ENCODE data around the gene TMPRSS6. TPM values are rescaled to one million over a fixed set of nuclear protein-coding genes. Genes with fewer than 3 reads are reported as not detected.

The TMPRSS6 gene
- total and polyA plus RNA-seq, 2 donors (not counting 1 experiment from before 2014, with no cell fraction given), result not detected

GRCh38 chr22:37118083-37118482 is 8.6 kb upstream of the TMPRSS6 start:
- H3K4me3 ChIP-seq (replicated peaks in 1 of 4; ENCODE audit: control extremely low read depth in 1 of 4, insufficient read depth in 1 of 4, low read depth in 3 of 4, low read length in 4 of 4), result no peak overlapping the region

GRCh38 chr22:37117092-37117491 is 7.6 kb upstream of the TMPRSS6 start:
- H3K27ac ChIP-seq (ENCODE audit: insufficient read depth, low read length), result no peak overlapping the region
- H3K36me3 ChIP-seq (ENCODE audit: control insufficient read depth, insufficient read depth, low read length), result no peaks in the 10 kb centered on the region
- peaks cover 16% of the 10 kb centered on the region for H3K27me3 ChIP-seq (ENCODE audit: control insufficient read depth, insufficient read depth, low read length)
- H3K79me2 ChIP-seq (ENCODE audit: control insufficient read depth, insufficient read depth, low read length), result no peaks in the 10 kb centered on the region
- H3K4me2 ChIP-seq (ENCODE audit: extremely low read depth, insufficient read depth, low read length), result no peak overlapping the region
- H4K20me1 ChIP-seq (ENCODE audit: control insufficient read depth, extremely low read depth, insufficient read depth, low read length), result no peaks in the 10 kb centered on the region
- H3K4me1 ChIP-seq (ENCODE audit: control insufficient read depth, extremely low read depth, insufficient read depth, low read length), result no peaks in the 10 kb centered on the region
- no peaks in the 10 kb centered on the region for H3K9me3 ChIP-seq (ENCODE audit: control insufficient read depth, insufficient read depth, low read depth, low read length)
- no peak overlapping the region for H3K9ac ChIP-seq (ENCODE audit: insufficient read depth, low read length)
- H3K4me3 ChIP-seq (replicated peaks in 1 of 4; ENCODE audit: control extremely low read depth in 1 of 4, insufficient read depth in 1 of 4, low read depth in 3 of 4, low read length in 4 of 4), result no peak overlapping the region
- H2AFZ ChIP-seq (ENCODE audit: low read length), result no peak overlapping the region
- DNase-seq (ENCODE audit: low read depth in 2 of 2), result no peak
- TF ChIP-seq EZH2 (IDR thresholded peaks at IDR 0.05; ENCODE audit: low read length, missing control alignments), result no peak
- no peak for TF ChIP-seq CTCF (conservative IDR thresholded peaks at IDR 0.05 in 1 of 2, IDR thresholded peaks at IDR 0.05 in 1 of 2; ENCODE audit: low read depth in 1 of 2, low read length in 2 of 2)

More at GRCh38 chr22:37118083-37118482, 8.6 kb upstream of the TMPRSS6 start:
- Histone ChIP-seq H3K9me3 (ENCODE audit: control insufficient read depth, insufficient read depth, low read depth, low read length) (no peaks in the 10 kb centered on the region), H3K4me1 (ENCODE audit: control insufficient read depth, extremely low read depth, insufficient read depth, low read length) (no peaks in the 10 kb centered on the region), H3K27ac (ENCODE audit: insufficient read depth, low read length) (no peak overlapping the region), H3K36me3 (ENCODE audit: control insufficient read depth, insufficient read depth, low read length) (no peaks in the 10 kb centered on the region), H4K20me1 (ENCODE audit: control insufficient read depth, extremely low read depth, insufficient read depth, low read length) (no peaks in the 10 kb centered on the region), H3K9ac (ENCODE audit: insufficient read depth, low read length) (no peak overlapping the region), H3K79me2 (ENCODE audit: control insufficient read depth, insufficient read depth, low read length) (no peaks in the 10 kb centered on the region), H3K4me2 (ENCODE audit: extremely low read depth, insufficient read depth, low read length) (no peak overlapping the region), H2AFZ (ENCODE audit: low read length) (no peak overlapping the region), H3K27me3 (ENCODE audit: control insufficient read depth, insufficient read depth, low read length) (peaks cover 14% of the 10 kb centered on the region)
- TF ChIP-seq CTCF (conservative IDR thresholded peaks at IDR 0.05 in 1 of 2, IDR thresholded peaks at IDR 0.05 in 1 of 2; ENCODE audit: low read depth in 1 of 2, low read length in 2 of 2) (no peak), EZH2 (IDR thresholded peaks at IDR 0.05; ENCODE audit: low read length, missing control alignments) (no peak)
- DNase-seq (ENCODE audit: low read depth in 2 of 2), result no peak

DNA sequence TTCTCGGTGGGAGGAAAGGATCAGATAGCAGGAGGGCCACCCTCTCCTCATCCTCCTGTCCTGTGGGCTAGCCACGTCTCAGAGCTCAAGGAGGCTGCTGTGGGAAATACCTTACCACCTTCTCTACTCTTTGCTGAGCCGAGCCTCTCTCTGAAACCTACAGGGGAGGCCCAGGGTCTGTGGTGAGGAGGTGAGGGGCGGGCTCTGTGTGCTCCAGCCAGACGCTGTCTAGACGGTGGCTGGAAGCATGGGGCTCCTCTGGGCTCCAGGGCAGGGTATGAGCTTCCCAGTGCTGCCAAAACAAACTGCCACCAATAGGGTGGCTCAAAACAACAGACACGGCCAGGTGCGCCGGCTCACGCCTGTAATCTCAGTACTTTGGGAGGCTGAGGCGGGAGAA is 5.5 kb upstream of the TMPRSS6 start:
- Histone ChIP-seq H3K4me2 (ENCODE audit: extremely low read depth, insufficient read depth, low read length) (no peak overlapping the region), H3K27me3 (ENCODE audit: control insufficient read depth, insufficient read depth, low read length) (peaks cover 11% of the 10 kb centered on the region), H2AFZ (ENCODE audit: low read length) (no peak overlapping the region), H3K79me2 (ENCODE audit: control insufficient read depth, insufficient read depth, low read length) (no peaks in the 10 kb centered on the region), H3K4me1 (ENCODE audit: control insufficient read depth, extremely low read depth, insufficient read depth, low read length) (no peaks in the 10 kb centered on the region), H3K9ac (ENCODE audit: insufficient read depth, low read length) (no peak overlapping the region), H3K36me3 (ENCODE audit: control insufficient read depth, insufficient read depth, low read length) (no peaks in the 10 kb centered on the region), H3K9me3 (ENCODE audit: control insufficient read depth, insufficient read depth, low read depth, low read length) (no peaks in the 10 kb centered on the region), H3K4me3 (replicated peaks in 1 of 4; ENCODE audit: control extremely low read depth in 1 of 4, insufficient read depth in 1 of 4, low read depth in 3 of 4, low read length in 4 of 4) (no peak overlapping the region), H3K27ac (ENCODE audit: insufficient read depth, low read length) (no peak overlapping the region), H4K20me1 (ENCODE audit: control insufficient read depth, extremely low read depth, insufficient read depth, low read length) (no peaks in the 10 kb centered on the region)
- no peak for TF ChIP-seq EZH2 (IDR thresholded peaks at IDR 0.05; ENCODE audit: low read length, missing control alignments)
- TF ChIP-seq CTCF (conservative IDR thresholded peaks at IDR 0.05 in 1 of 2, IDR thresholded peaks at IDR 0.05 in 1 of 2; ENCODE audit: low read depth in 1 of 2, low read length in 2 of 2), result no peak
- no peak for DNase-seq (ENCODE audit: low read depth in 2 of 2)
